Breast epithelium (tissue), 4 donors: ENCODE results near the gene DCDC1. TPM values are rescaled to one million over a fixed set of nuclear protein-coding genes. Genes with fewer than 3 reads are reported as not detected.

ENCODE experiments used
- DNase-seq, 2 donors: peaks; one replicate each; pipeline ENCODE4 v3.0.0-alpha.2; 2019; ENCODE audit warnings: low spot score in 2 of 2
- H3K27ac ChIP-seq, 2 donors: fragments of 200-600 bp; sonication (generic) in 1 of 2; one replicate each; pipeline ENCODE4 v1.5.1; 2016 to 2019; ENCODE audit warnings: mild to moderate bottlenecking in 1 of 2
- H3K27me3 ChIP-seq, 2 donors: fragments of 200-600 bp; sonication (generic) in 1 of 2; one replicate each; pipeline versions ENCODE4 v1.5.1 to v1.6.0; 2017 to 2019; ENCODE audit warnings: control low read depth in 1 of 2, mild to moderate bottlenecking in 1 of 2
- H3K36me3 ChIP-seq: fragments of 200-600 bp; one replicate; pipeline ENCODE4 v1.5.1; 2019
- H3K4me1 ChIP-seq, 2 donors: fragments of 200-600 bp; sonication (generic); one replicate each; pipeline ENCODE4 v1.5.1; 2016 to 2019; ENCODE audit warnings: control low read depth in 1 of 2
- H3K4me3 ChIP-seq, 3 donors: fragments of 200-600 bp; sonication (generic); 1 replicate in 2 of 3; 2 replicates in 1 of 3; pipeline ENCODE4 v1.5.1; 2016 to 2019; ENCODE audit warnings: mild to moderate bottlenecking in 3 of 3, moderate library complexity in 2 of 3
- H3K9me3 ChIP-seq, 2 donors: fragments of 200-600 bp; sonication (generic) in 1 of 2; one replicate each; pipeline ENCODE4 v1.5.1; 2016 to 2019; ENCODE audit warnings: control low read depth in 1 of 2
- POLR2A ChIP-seq: fragments of 450-650 bp; IDR thresholded peaks from one replicate; pipeline ENCODE4 v1.6.1; 2016; ENCODE audit warnings: antibody characterized with exemption, mild to moderate bottlenecking, moderate library complexity
- POLR2AphosphoS5 ChIP-seq, 3 donors: sonication (generic); formaldehyde crosslinking; IDR thresholded peaks; one replicate each; pipeline ENCODE4 v1.6.1; 2017; ENCODE audit warnings: antibody characterized with exemption in 3 of 3
- intact Hi-C: fragments of 100-400 bp; cut with DNase I; formaldehyde crosslinking; loops from one replicate; pipeline ENCODE4 v1.15.1; 2023; ENCODE audit warnings: low total_unique reads
- total RNA-seq, 3 donors: library from RNA; depleted of rRNA; stranded (reverse); fragments of >200 nt; gene quantifications; one replicate each; pipeline ENCODE4 v1.1.0, GENCODE V29; 2016
- TF ChIP-seq, protein P1 (sequence below), 3 donors: fragments of 450-650 bp; IDR thresholded peaks; one replicate each; pipeline ENCODE4 v1.5.1; 2016 to 2017; ENCODE audit warnings: antibody characterized with exemption in 3 of 3, mild to moderate bottlenecking in 3 of 3, moderate library complexity in 3 of 3

The DCDC1 gene
- total RNA-seq, 3 donors from 2014 or later = 0.32 to 5.6 (median 3.8) TPM

DNA sequence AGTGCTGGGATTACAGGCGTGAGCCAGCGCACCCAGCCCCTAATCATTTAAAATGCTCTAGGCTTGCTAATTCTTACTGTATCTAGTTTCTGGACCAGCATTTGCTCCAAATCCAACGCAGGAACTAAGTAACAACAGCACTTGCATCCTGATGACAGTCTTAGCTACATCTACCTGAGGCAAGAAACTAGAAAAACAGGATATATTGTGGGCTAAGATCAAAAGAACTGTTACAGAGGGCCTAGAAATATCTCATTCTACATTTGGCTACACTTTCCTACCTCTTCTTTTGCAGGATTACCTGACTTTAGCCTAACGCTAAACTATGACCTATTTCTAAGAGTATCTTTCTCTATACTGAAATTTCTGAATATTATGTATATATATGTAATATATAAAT is 7.8 kb downstream of the DCDC1 start:
- no peak for DNase-seq
- H3K27ac ChIP-seq = no peak overlapping the region
- H3K9me3 ChIP-seq = no peaks in the 10 kb centered on the region
- no peaks in the 10 kb centered on the region for H3K27me3 ChIP-seq
- no peaks in the 10 kb centered on the region for H3K4me1 ChIP-seq
- TF ChIP-seq, protein P1, sequence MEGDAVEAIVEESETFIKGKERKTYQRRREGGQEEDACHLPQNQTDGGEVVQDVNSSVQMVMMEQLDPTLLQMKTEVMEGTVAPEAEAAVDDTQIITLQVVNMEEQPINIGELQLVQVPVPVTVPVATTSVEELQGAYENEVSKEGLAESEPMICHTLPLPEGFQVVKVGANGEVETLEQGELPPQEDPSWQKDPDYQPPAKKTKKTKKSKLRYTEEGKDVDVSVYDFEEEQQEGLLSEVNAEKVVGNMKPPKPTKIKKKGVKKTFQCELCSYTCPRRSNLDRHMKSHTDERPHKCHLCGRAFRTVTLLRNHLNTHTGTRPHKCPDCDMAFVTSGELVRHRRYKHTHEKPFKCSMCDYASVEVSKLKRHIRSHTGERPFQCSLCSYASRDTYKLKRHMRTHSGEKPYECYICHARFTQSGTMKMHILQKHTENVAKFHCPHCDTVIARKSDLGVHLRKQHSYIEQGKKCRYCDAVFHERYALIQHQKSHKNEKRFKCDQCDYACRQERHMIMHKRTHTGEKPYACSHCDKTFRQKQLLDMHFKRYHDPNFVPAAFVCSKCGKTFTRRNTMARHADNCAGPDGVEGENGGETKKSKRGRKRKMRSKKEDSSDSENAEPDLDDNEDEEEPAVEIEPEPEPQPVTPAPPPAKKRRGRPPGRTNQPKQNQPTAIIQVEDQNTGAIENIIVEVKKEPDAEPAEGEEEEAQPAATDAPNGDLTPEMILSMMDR (IDR thresholded peaks at IDR 0.05) = no peak
- TF ChIP-seq POLR2AphosphoS5 (IDR thresholded peaks at IDR 0.05) (no peak), POLR2A (no peak)
- intact Hi-C loops = no loop called here
- no peak overlapping the region for H3K4me3 ChIP-seq
- H3K36me3 ChIP-seq = no peaks in the 10 kb centered on the region

DNA sequence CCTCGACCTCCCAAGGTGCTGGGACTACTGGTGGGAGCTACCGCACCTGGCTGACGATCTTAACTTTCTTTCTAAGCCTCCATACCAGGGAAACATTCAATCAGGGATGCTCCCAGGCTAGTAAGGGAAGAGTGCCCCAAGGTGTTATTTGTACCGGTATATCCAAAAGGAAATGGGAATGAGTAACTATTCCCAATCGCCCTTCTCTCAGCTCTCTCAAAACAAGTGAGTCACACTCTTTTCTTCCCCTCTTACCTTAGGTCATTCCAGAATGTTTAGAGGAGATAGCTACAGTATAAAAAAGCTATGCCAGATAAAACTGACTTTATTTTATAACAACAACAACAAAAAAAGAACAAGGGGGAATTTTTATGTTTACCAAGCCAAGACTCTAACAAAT is 13.7 kb downstream of the DCDC1 start:
- Histone ChIP-seq H3K27me3 (no peaks in the 10 kb centered on the region), H3K9me3 (no peaks in the 10 kb centered on the region)

DNA sequence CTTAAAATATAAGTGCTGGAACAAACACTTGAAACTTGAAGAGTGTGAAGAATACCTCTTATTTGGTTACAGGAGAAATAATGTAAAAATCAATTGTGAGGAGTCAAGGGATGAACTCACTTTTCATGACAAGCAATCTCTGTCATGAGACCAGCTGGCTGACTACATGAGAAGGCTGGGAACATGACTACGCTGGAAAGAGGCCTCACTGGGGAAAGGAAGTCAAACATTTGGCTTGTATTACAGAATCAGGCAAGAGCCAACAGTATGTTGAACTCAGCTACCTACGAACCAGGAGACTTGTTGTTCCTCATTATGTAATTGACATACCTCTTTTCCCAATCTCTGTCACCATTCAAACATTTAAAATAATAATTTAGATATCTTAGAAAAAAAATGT is 14.4 kb downstream of the DCDC1 start:
- Histone ChIP-seq H3K4me3 (no peak overlapping the region), H3K9me3 (no peaks in the 10 kb centered on the region), H3K4me1 (no peaks in the 10 kb centered on the region), H3K27me3 (no peaks in the 10 kb centered on the region), H3K27ac (no peak overlapping the region), H3K36me3 (no peaks in the 10 kb centered on the region)
- TF ChIP-seq POLR2A (no peak), POLR2AphosphoS5 (IDR thresholded peaks at IDR 0.05) (no peak)
- TF ChIP-seq, protein P1 (IDR thresholded peaks at IDR 0.05) = no peak
- no peak for DNase-seq
- intact Hi-C loops = no loop called here

More for the DNA sequence above, 13.7 kb downstream of the DCDC1 start:
- no peak for DNase-seq
- intact Hi-C loops = no loop called here
- Histone ChIP-seq H3K4me1 (no peaks in the 10 kb centered on the region), H3K36me3 (no peaks in the 10 kb centered on the region), H3K4me3 (no peak overlapping the region), H3K27ac (no peak overlapping the region)
- TF ChIP-seq, protein P1 (IDR thresholded peaks at IDR 0.05) = no peak
- no peak for TF ChIP-seq POLR2A
- no peak for TF ChIP-seq POLR2AphosphoS5 (IDR thresholded peaks at IDR 0.05)

DNA sequence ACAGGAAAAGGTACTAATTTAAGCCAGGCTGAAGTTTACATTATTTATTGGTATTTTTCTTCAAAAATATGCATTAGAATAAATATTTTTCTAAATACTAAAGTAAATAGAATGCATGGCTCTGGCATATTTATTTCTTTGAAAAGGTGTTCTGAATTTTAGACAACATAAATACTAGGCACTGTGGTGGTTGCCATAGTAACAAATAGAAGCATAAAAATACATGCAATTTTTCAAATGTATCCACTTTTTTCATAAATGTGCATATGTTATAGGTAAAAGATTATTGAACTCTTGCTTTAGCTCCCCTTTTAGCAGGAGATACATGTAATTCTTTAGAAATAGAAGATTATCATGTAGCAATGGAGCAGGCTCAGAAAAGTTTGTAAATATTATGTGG is 18.4 kb downstream of the DCDC1 start:
- TF ChIP-seq POLR2AphosphoS5 (IDR thresholded peaks at IDR 0.05) = no peak
- TF ChIP-seq, protein P1 (IDR thresholded peaks at IDR 0.05) = no peak
- TF ChIP-seq POLR2A = no peak
- Histone ChIP-seq H3K27me3 (no peaks in the 10 kb centered on the region), H3K36me3 (no peaks in the 10 kb centered on the region), H3K4me3 (no peak overlapping the region), H3K9me3 (no peaks in the 10 kb centered on the region), H3K27ac (no peak overlapping the region), H3K4me1 (no peaks in the 10 kb centered on the region)
- intact Hi-C loops = no loop called here
- no peak for DNase-seq

DNA sequence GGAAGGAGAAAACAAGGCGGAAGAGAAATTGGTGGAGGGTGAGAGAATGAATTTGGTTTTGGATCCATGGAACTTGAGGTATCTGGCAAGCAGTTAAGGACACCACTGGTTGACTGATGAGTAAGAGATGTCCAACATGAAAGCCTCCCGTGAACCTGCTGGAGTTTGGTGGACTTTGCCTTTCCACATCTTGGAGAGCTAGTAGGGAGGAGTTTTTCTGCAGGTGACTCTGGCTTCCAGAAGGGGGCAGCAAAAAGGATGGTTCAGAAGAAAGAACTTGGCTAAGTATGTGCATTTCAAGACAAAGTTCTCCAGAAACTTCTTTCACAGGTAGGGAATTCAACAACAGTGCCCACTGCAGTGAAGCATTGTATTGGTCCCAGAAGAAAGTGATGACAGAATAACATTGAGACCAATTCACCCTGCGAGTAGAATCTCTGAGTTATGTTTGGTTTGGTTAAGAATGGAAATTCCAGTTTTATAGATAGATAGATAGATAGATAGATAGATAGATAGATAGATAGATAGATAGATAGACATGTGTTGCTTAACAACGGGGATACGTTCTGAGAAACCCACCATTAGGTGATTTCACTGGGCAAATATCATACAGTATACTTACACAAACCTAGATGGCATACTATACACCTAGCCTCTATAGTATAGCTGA is 28.5 kb downstream of the DCDC1 start:
- intact Hi-C loops = no loop called here
- Histone ChIP-seq H3K4me1 (no peaks in the 10 kb centered on the region), H3K27ac (no peak overlapping the region), H3K36me3 (no peaks in the 10 kb centered on the region), H3K9me3 (no peaks in the 10 kb centered on the region), H3K4me3 (no peak overlapping the region), H3K27me3 (no peaks in the 10 kb centered on the region)
- no peak for DNase-seq
- TF ChIP-seq POLR2AphosphoS5 (IDR thresholded peaks at IDR 0.05) = no peak
- TF ChIP-seq, protein P1 (IDR thresholded peaks at IDR 0.05) = no peak
- no peak for TF ChIP-seq POLR2A
